ENCODE results near the gene JPH4.

The JPH4 gene

GRCh38 chr14:23582906-23583760 is 4.5 kb upstream of the JPH4 start:
- Mint-ChIP-seq H3K4me3 (no peak overlapping the region), H3K36me3 (ENCODE audit: insufficient read depth) (peaks cover 2% of the 10 kb centered on the region)
- no peak for ATAC-seq (replicated peaks; ENCODE audit: extremely low read depth, poor library complexity, severe bottlenecking)

GRCh38 chr14:23580948-23581281 is 2.3 kb upstream of the JPH4 start:
- ATAC-seq (replicated peaks; ENCODE audit: extremely low read depth, poor library complexity, severe bottlenecking): no peak
- peaks cover 2% of the 10 kb centered on the region for H3K36me3 Mint-ChIP-seq (ENCODE audit: insufficient read depth)
- no peak overlapping the region for H3K4me3 Mint-ChIP-seq
- H3K4me1 Mint-ChIP-seq: peaks cover 17% of the 10 kb centered on the region
- H3K9me3 Mint-ChIP-seq: no peaks in the 10 kb centered on the region
- DNase-seq (ENCODE audit: low spot score in 2 of 2): no peak
- H3K27me3 Mint-ChIP-seq: peaks cover 63% of the 10 kb centered on the region
- no peak overlapping the region for H3K27ac Mint-ChIP-seq (ENCODE audit: low read depth)

More at GRCh38 chr14:23582906-23583760, 4.5 kb upstream of the JPH4 start:
- no peak for DNase-seq (ENCODE audit: low spot score in 2 of 2)
- peaks cover 6% of the 10 kb centered on the region for H3K4me1 Mint-ChIP-seq
- H3K9me3 Mint-ChIP-seq: no peaks in the 10 kb centered on the region
- H3K27me3 Mint-ChIP-seq: peaks cover 55% of the 10 kb centered on the region
- no peak overlapping the region for H3K27ac Mint-ChIP-seq (ENCODE audit: low read depth)

- H3K4me3 Mint-ChIP-seq: no peak overlapping the region
- DNase-seq (ENCODE audit: low spot score in 2 of 2): no peak
- peaks cover 17% of the 10 kb centered on the region for H3K4me1 Mint-ChIP-seq
- peaks cover 2% of the 10 kb centered on the region for H3K36me3 Mint-ChIP-seq (ENCODE audit: insufficient read depth)
- peaks cover 61% of the 10 kb centered on the region for H3K27me3 Mint-ChIP-seq
- no peak for ATAC-seq (replicated peaks; ENCODE audit: extremely low read depth, poor library complexity, severe bottlenecking)
- H3K9me3 Mint-ChIP-seq: no peaks in the 10 kb centered on the region
- no peak overlapping the region for H3K27ac Mint-ChIP-seq (ENCODE audit: low read depth)
These were observed 1.7 kb upstream of the JPH4 start for GRCh38 chr14:23580152-23580926.

- H3K4me1 Mint-ChIP-seq: peaks cover 17% of the 10 kb centered on the region
- H3K27ac Mint-ChIP-seq (ENCODE audit: low read depth): no peak overlapping the region
- no peak for DNase-seq (ENCODE audit: low spot score in 2 of 2)
- H3K36me3 Mint-ChIP-seq (ENCODE audit: insufficient read depth): peaks cover 2% of the 10 kb centered on the region
- peaks cover 66% of the 10 kb centered on the region for H3K27me3 Mint-ChIP-seq
- no peak for ATAC-seq (replicated peaks; ENCODE audit: extremely low read depth, poor library complexity, severe bottlenecking)
- H3K9me3 Mint-ChIP-seq: no peaks in the 10 kb centered on the region
- H3K4me3 Mint-ChIP-seq: no peak overlapping the region
These were observed 1.1 kb upstream of the JPH4 start for GRCh38 chr14:23579739-23580138.

GRCh38 chr14:23579311-23579630 is 681 bp upstream of the JPH4 start:
- H3K27ac Mint-ChIP-seq (ENCODE audit: low read depth): peak overlapping the region; percentile 60
- H3K4me3 Mint-ChIP-seq: no peak overlapping the region
- DNase-seq (ENCODE audit: low spot score in 2 of 2) (no peak), ATAC-seq (replicated peaks; ENCODE audit: extremely low read depth, poor library complexity, severe bottlenecking) (no peak)
- peaks cover 66% of the 10 kb centered on the region for H3K27me3 Mint-ChIP-seq
- peaks cover 17% of the 10 kb centered on the region for H3K4me1 Mint-ChIP-seq
- peaks cover 2% of the 10 kb centered on the region for H3K36me3 Mint-ChIP-seq (ENCODE audit: insufficient read depth)
- no peaks in the 10 kb centered on the region for H3K9me3 Mint-ChIP-seq

GRCh38 chr14:23577710-23578392 is 739 bp downstream of the JPH4 start:
- ATAC-seq (replicated peaks; ENCODE audit: extremely low read depth, poor library complexity, severe bottlenecking) (no peak), DNase-seq (ENCODE audit: low spot score in 2 of 2) (no peak)
- Mint-ChIP-seq H3K27me3 (peaks cover 64% of the 10 kb centered on the region), H3K4me3 (no peak overlapping the region), H3K9me3 (no peaks in the 10 kb centered on the region), H3K4me1 (peaks cover 17% of the 10 kb centered on the region), H3K27ac (ENCODE audit: low read depth) (no peak overlapping the region), H3K36me3 (ENCODE audit: insufficient read depth) (peaks cover 2% of the 10 kb centered on the region)

GRCh38 chr14:23577004-23577681 is 1.4 kb downstream of the JPH4 start:
- Mint-ChIP-seq H3K4me1 (peaks cover 17% of the 10 kb centered on the region), H3K27me3 (peaks cover 71% of the 10 kb centered on the region), H3K27ac (ENCODE audit: low read depth) (no peak overlapping the region), H3K9me3 (no peaks in the 10 kb centered on the region), H3K36me3 (ENCODE audit: insufficient read depth) (peaks cover 2% of the 10 kb centered on the region), H3K4me3 (peak overlapping the region; percentile 60)
- no peak for ATAC-seq (replicated peaks; ENCODE audit: extremely low read depth, poor library complexity, severe bottlenecking)
- no peak for DNase-seq (ENCODE audit: low spot score in 2 of 2)

- Mint-ChIP-seq H3K27me3 (peaks cover 54% of the 10 kb centered on the region), H3K27ac (ENCODE audit: low read depth) (no peak overlapping the region), H3K4me1 (peaks cover 18% of the 10 kb centered on the region), H3K4me3 (no peak overlapping the region), H3K36me3 (ENCODE audit: insufficient read depth) (peaks cover 2% of the 10 kb centered on the region), H3K9me3 (no peaks in the 10 kb centered on the region)
- no peak for DNase-seq (ENCODE audit: low spot score in 2 of 2)
- ATAC-seq (replicated peaks; ENCODE audit: extremely low read depth, poor library complexity, severe bottlenecking): no peak
These were observed 5.1 kb downstream of the JPH4 start for GRCh38 chr14:23573384-23574015.

GRCh38 chr14:23572836-23573235 is 5.8 kb downstream of the JPH4 start:
- no peak for ATAC-seq (replicated peaks; ENCODE audit: extremely low read depth, poor library complexity, severe bottlenecking)
- Mint-ChIP-seq H3K4me3 (no peak overlapping the region), H3K27ac (ENCODE audit: low read depth) (no peak overlapping the region), H3K27me3 (peaks cover 48% of the 10 kb centered on the region), H3K4me1 (peaks cover 22% of the 10 kb centered on the region), H3K9me3 (no peaks in the 10 kb centered on the region), H3K36me3 (ENCODE audit: insufficient read depth) (peaks cover 1% of the 10 kb centered on the region)
- no peak for DNase-seq (ENCODE audit: low spot score in 2 of 2)

GRCh38 chr14:23572524-23572828 is 6.1 kb downstream of the JPH4 start:
- peaks cover 25% of the 10 kb centered on the region for H3K4me1 Mint-ChIP-seq
- peaks cover 3% of the 10 kb centered on the region for H3K36me3 Mint-ChIP-seq (ENCODE audit: insufficient read depth)
- H3K27ac Mint-ChIP-seq (ENCODE audit: low read depth): no peak overlapping the region
- H3K4me3 Mint-ChIP-seq: no peak overlapping the region
- ATAC-seq (replicated peaks; ENCODE audit: extremely low read depth, poor library complexity, severe bottlenecking) (no peak), DNase-seq (ENCODE audit: low spot score in 2 of 2) (no peak)
- no peaks in the 10 kb centered on the region for H3K9me3 Mint-ChIP-seq
- H3K27me3 Mint-ChIP-seq: peaks cover 44% of the 10 kb centered on the region

- H3K4me1 Mint-ChIP-seq: peaks cover 25% of the 10 kb centered on the region
- H3K4me3 Mint-ChIP-seq: no peak overlapping the region
- peaks cover 39% of the 10 kb centered on the region for H3K27me3 Mint-ChIP-seq
- DNase-seq (ENCODE audit: low spot score in 2 of 2): no peak
- H3K9me3 Mint-ChIP-seq: no peaks in the 10 kb centered on the region
- ATAC-seq (replicated peaks; ENCODE audit: extremely low read depth, poor library complexity, severe bottlenecking): no peak
- H3K27ac Mint-ChIP-seq (ENCODE audit: low read depth): no peak overlapping the region
- H3K36me3 Mint-ChIP-seq (ENCODE audit: insufficient read depth): peaks cover 4% of the 10 kb centered on the region
These were observed 6.7 kb downstream of the JPH4 start for GRCh38 chr14:23571701-23572523.

All from central memory CD8-positive, alpha-beta T cell (primary cell).